Upper lobe of left lung (tissue), 6 donors: ENCODE results near the gene SAXO2. TPM values are rescaled to one million over a fixed set of nuclear protein-coding genes. Genes with fewer than 3 reads are reported as not detected.
A peak's percentile ranks its signal among the peaks of the same experiment; 100 is the strongest.
"Not testable (repeated sequence)": the region's sequence is repeated elsewhere in the genome, so short reads cannot be mapped to it uniquely, and the experiment has no call there.

Source experiments
- ATAC-seq, 2 donors: fragments of 200-7000 bp; cut with Tn5 transposase; one replicate each; pipeline ENCODE4 v1.9.1; 2022; ENCODE audit warnings: mild to moderate bottlenecking in 2 of 2, moderate library complexity in 2 of 2; ENCODE audit not compliant: low FRiP score in 2 of 2
- DNase-seq, 2 donors: peaks; one replicate each; pipeline ENCODE4 v3.0.0-alpha.2; 2019 to 2020
- H3K27ac ChIP-seq, 4 donors: fragments of 200-600 bp; sonication (generic); one replicate each; pipeline ENCODE4 v1.5.1; 2016 to 2019
- H3K27me3 ChIP-seq, 4 donors: fragments of 200-600 bp; sonication (generic); one replicate each; pipeline ENCODE4 v1.5.1; 2017 to 2019
- H3K36me3 ChIP-seq, 4 donors: fragments of 200-600 bp; sonication (generic); one replicate each; pipeline ENCODE4 v1.5.1; 2016 to 2019
- H3K4me1 ChIP-seq, 4 donors: fragments of 200-600 bp; sonication (generic); one replicate each; pipeline ENCODE4 v1.5.1; 2018 to 2019
- H3K4me3 ChIP-seq, 4 donors: fragments of 200-600 bp; sonication (generic); one replicate each; pipeline ENCODE4 v1.5.1; 2017 to 2019; ENCODE audit warnings: mild to moderate bottlenecking in 2 of 4, moderate library complexity in 1 of 4
- H3K9me3 ChIP-seq, 4 donors: fragments of 200-600 bp; sonication (generic); one replicate each; pipeline ENCODE4 v1.5.1; 2018 to 2019
- CTCF ChIP-seq, 6 experiments: fragments of 450-650 bp in 4 of 6; fragments of 200-600 bp in 2 of 6; sonication (generic) in 2 of 6; IDR thresholded peaks; one replicate each; pipeline ENCODE4 v1.5.1; 2016 to 2019; ENCODE audit warnings: antibody characterized with exemption in 6 of 6
- EP300 ChIP-seq, 4 donors: sonication (generic); formaldehyde crosslinking; IDR thresholded peaks; one replicate each; pipeline ENCODE4 v1.5.1; 2017; ENCODE audit warnings: antibody characterized with exemption in 4 of 4, control low read depth in 2 of 4
- POLR2A ChIP-seq, 4 donors: fragments of 450-650 bp; IDR thresholded peaks; one replicate each; pipeline ENCODE4 v1.5.1; 2016 to 2017; ENCODE audit warnings: antibody characterized with exemption in 4 of 4, mild to moderate bottlenecking in 2 of 4
- POLR2AphosphoS5 ChIP-seq, 2 donors: sonication (generic); formaldehyde crosslinking; IDR thresholded peaks; one replicate each; pipeline ENCODE4 v1.5.1; 2017; ENCODE audit warnings: antibody characterized with exemption in 2 of 2
- WGBS, 2 donors: methylation state at CpG; one replicate each; pipeline ENCODE4 v1.1.5; 2017 to 2018; 5-methylcytosine and 5-hydroxymethylcytosine counted together
- total RNA-seq, 6 donors: library from RNA; depleted of rRNA in 4 of 6; stranded (reverse); fragments of >200 nt in 4 of 6; gene quantifications; one replicate each; pipeline versions ENCODE4 v1.1.0 to v1.2.1, GENCODE V29; 2016 to 2021
- donor health status: DM: no; HTN: no; CAD: no; lungs with moderate emphysema.
- donor health status: DM: no; HTN: yes; CAD: no; lungs with severe emphysema.

Gene SAXO2
- total RNA-seq, 6 donors from 2014 or later = 2.5 to 58.6 (median 11.2) TPM

DNA sequence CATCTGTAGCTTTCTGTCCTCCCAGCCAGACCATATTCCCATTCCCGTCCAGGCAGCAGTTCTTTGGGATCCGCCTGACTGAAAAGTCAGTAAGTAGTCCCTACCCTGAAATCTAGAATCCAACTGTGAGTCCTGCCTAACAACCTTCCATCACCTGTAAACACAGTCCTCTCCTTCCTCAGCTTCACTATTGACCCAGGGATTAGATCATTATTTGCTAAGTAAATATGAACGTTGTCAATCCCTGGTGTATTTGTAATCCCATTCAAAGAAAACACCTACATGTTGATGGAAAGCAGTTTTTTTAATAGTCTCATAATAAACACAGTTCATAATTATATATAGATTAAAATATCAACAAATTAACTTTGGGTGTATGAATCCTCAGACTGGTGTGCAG, 732 bp downstream of the SAXO2 start:
- DNase-seq (no peak), ATAC-seq (no peak)
- WGBS, 2 donors = 40 to 43% methylated on average over 3 of the region's 3 CpGs
- Histone ChIP-seq H3K36me3 (peaks cover 0 to 6% (median 1%) of the 10 kb centered on the region in 4 donors), H3K4me3 (peak overlapping the region in 3 of 4 donors; percentile 76 to 94 (median 86)), H3K27me3 (no peaks in the 10 kb centered on the region), H3K27ac (peak overlapping the region in 1 of 4 donors; percentile 70), H3K4me1 (peaks cover 12 to 19% (median 17%) of the 10 kb centered on the region in 4 donors), H3K9me3 (no peaks in the 10 kb centered on the region)
- TF ChIP-seq EP300 (IDR thresholded peaks at IDR 0.05) (no peak), POLR2AphosphoS5 (IDR thresholded peaks at IDR 0.05) (no peak), CTCF (IDR thresholded peaks at IDR 0.05) (no peak), POLR2A (IDR thresholded peaks at IDR 0.05) (no peak)

DNA sequence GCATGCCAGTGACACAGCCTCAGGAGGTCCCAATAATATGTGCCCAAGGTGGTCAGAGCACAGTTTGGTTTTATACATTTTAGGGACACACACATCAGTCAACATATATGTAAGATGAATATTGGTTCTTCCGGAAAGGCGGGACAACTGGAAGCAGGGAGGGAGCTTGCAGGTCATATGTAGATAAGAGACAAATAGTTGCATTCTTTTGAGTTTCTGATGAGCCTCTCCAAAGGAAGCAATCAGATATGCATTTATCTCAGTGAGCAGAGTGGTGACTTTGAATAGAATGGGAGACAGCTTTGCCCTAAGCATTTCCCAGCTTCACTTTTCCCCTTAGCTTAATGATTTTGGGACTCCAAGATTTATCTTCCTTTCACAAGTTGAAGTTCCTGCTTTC, 4.5 kb downstream of the SAXO2 start:
- not testable (repeated sequence) for ATAC-seq, DNase-seq
- WGBS, 2 donors = 83 to 91% methylated on average over 2 of the region's 2 CpGs

DNA sequence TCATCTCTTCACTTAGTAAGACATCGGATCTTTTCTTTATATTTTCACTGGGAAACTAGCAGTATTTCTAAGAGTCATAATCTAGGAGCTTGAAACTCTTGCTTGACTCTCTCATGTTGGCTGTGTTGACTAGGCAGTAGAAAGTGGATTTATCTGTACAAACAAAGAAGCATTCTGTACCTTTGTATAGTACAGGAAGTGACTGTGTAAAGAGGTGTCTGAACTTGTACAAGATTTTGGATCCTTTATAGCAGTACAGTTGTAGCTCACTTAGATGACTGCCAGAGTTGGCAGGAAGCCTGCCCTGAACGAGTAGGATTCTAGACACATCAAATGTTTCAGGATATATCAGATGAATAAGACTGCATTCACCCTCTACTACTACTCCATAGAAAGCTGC, 5.8 kb downstream of the SAXO2 start:
- not testable (repeated sequence) for H3K9me3 ChIP-seq, DNase-seq, H3K4me1 ChIP-seq, H3K36me3 ChIP-seq, H3K27me3 ChIP-seq, H3K4me3 ChIP-seq, ATAC-seq, H3K27ac ChIP-seq
- WGBS, 2 donors = 27 to 44% methylated on average over 2 of the region's 2 CpGs

More for the DNA sequence above, 4.5 kb downstream of the SAXO2 start:
- H3K27ac ChIP-seq, H3K36me3 ChIP-seq, H3K27me3 ChIP-seq, H3K4me1 ChIP-seq, H3K4me3 ChIP-seq, H3K9me3 ChIP-seq: not testable (repeated sequence)

DNA sequence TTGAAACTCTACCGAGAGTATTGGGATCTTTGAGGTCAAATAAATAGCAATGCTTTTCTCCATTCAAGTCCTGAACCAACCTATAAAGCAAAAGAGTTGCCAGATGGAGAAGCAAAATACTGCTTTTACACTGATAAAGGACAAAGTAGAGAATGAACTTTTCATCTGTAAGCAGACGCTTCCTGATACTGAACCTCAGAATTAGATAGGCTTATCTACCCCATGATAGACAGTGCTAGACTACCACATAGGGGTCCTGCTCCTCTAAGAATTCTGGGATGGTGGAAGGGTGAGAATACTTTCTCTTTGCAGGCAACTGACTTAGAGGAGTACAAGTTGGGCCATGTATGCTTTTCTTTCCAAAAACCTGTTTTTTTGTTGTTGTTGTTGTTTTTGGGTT, 9.5 kb downstream of the SAXO2 start:
- Histone ChIP-seq H3K9me3 (peaks cover 0 to 11% (median 7%) of the 10 kb centered on the region in 4 donors), H3K27ac (no peak overlapping the region), H3K4me1 (no peaks in the 10 kb centered on the region), H3K27me3 (no peaks in the 10 kb centered on the region), H3K4me3 (no peak overlapping the region), H3K36me3 (no peaks in the 10 kb centered on the region)
- no peak for DNase-seq
- no peak for ATAC-seq
- WGBS, 2 donors = 82 to 89% methylated on average over 2 of the region's 2 CpGs
- TF ChIP-seq EP300 (IDR thresholded peaks at IDR 0.05) (no peak), CTCF (IDR thresholded peaks at IDR 0.05) (no peak), POLR2AphosphoS5 (IDR thresholded peaks at IDR 0.05) (no peak), POLR2A (IDR thresholded peaks at IDR 0.05) (no peak)

GRCh38 chr15:82275410-82275809, 12.8 kb downstream of the SAXO2 start:
- no peak for DNase-seq

GRCh38 chr15:82281276-82281675, 18.7 kb downstream of the SAXO2 start:
- H3K27ac ChIP-seq, H3K36me3 ChIP-seq, DNase-seq, H3K4me1 ChIP-seq, H3K27me3 ChIP-seq, H3K9me3 ChIP-seq, H3K4me3 ChIP-seq, ATAC-seq: not testable (repeated sequence)

More at GRCh38 chr15:82275410-82275809, 12.8 kb downstream of the SAXO2 start:
- TF ChIP-seq EP300 (IDR thresholded peaks at IDR 0.05) = no peak
- TF ChIP-seq POLR2AphosphoS5 (IDR thresholded peaks at IDR 0.05) = no peak
- TF ChIP-seq POLR2A (IDR thresholded peaks at IDR 0.05) = no peak
- TF ChIP-seq CTCF (IDR thresholded peaks at IDR 0.05) = no peak
- Histone ChIP-seq H3K9me3 (peaks cover 0 to 11% (median 7%) of the 10 kb centered on the region in 4 donors), H3K4me1 (no peaks in the 10 kb centered on the region), H3K36me3 (no peaks in the 10 kb centered on the region), H3K4me3 (no peak overlapping the region), H3K27ac (no peak overlapping the region), H3K27me3 (no peaks in the 10 kb centered on the region)
- ATAC-seq = no peak

DNA sequence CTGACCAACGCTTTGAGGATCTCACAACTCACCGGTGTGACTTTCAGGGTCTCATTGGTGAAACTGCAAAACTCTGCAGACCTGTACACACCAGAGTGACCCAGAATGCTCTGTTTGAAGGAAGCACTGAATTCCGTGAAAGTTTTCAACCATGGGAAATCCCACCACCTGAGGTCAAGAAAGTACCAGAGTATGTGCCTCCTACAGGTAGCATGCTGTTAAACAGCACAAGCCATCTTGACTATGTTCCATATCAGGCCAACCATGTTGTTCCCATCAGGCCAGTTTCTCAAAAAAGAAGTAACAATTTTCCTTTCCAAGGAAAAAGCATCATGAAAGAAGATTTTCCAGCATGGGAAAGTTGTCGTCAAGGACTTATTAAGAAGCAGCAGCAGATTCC, 19.8 kb downstream of the SAXO2 start:
- not testable (repeated sequence) for H3K36me3 ChIP-seq, H3K27me3 ChIP-seq, ATAC-seq, DNase-seq, H3K9me3 ChIP-seq, H3K4me1 ChIP-seq, H3K4me3 ChIP-seq, H3K27ac ChIP-seq
- 78 to 90% methylated on average over 4 of the region's 4 CpGs for WGBS, 2 donors

- 77 to 80% methylated on average over 1 of the region's 2 CpGs for WGBS, 2 donors
Observed at GRCh38 chr15:82284381-82284780, 21.8 kb downstream of the SAXO2 start.

GRCh38 chr15:82286475-82286874, 23.9 kb downstream of the SAXO2 start:
- H3K27ac ChIP-seq, H3K9me3 ChIP-seq, H3K4me3 ChIP-seq, H3K36me3 ChIP-seq, DNase-seq, H3K27me3 ChIP-seq, ATAC-seq, H3K4me1 ChIP-seq: not testable (repeated sequence)
- WGBS, 2 donors = 56 to 64% methylated on average over 4 of the region's 4 CpGs

More at GRCh38 chr15:82284381-82284780, 21.8 kb downstream of the SAXO2 start:
- not testable (repeated sequence) for DNase-seq, H3K9me3 ChIP-seq, H3K27me3 ChIP-seq, H3K4me3 ChIP-seq, H3K36me3 ChIP-seq, ATAC-seq, H3K27ac ChIP-seq, H3K4me1 ChIP-seq

DNA sequence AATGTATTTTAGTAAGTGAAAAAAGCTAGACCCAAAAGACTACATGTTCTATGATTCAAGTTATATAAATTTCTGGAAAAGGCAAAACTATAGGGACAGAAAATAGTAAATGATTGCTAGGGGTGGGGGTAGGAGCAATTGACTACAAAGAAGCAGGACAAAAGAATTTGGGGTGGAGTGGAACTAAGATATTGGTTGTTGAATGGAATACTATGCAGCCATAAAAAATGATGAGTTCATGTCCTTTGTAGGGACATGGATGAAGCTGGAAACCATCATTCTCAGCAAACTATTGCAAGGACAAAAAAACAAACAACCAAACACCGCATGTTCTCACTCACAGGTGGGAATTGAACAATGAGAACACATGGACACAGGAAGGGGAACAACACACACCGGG, 25.6 kb downstream of the SAXO2 start:
- not testable (repeated sequence) for ATAC-seq, H3K27me3 ChIP-seq, H3K27ac ChIP-seq, H3K36me3 ChIP-seq, H3K9me3 ChIP-seq, H3K4me1 ChIP-seq, H3K4me3 ChIP-seq, DNase-seq
- 100% methylated on average over 2 of the region's 2 CpGs for WGBS, 2 donors
